NOMO-1 treated with dmso at 0.1 percent for 144 hours (cell line): ENCODE measurements around the gene PRR19.

Source experiments
- DNase-seq: peaks from one replicate; lab custom pipeline; 2025; ENCODE audit not compliant: unreplicated experiment; lab: John Stamatoyannopoulos, UW

Gene PRR19

DNA sequence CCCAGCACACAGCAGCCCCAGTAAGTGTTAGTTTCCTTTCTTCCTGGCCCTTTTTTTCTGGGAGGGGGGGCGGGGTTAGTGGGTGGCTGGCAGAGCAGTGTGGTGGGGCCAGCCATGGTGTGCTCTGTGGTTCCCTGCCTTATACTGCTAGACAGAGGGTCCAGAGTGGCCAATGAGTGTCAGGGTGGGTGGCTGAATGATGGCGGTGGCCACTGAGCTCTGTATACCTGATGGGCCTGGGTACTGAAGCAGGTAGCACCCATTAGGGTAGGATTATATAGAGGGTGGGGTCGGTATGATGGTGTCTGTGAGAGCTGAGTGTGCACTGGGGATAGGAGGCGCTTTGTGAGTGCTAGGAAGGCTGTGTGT, 19.1 kb upstream of the PRR19 start:
- DNase-seq, result no peak

DNA sequence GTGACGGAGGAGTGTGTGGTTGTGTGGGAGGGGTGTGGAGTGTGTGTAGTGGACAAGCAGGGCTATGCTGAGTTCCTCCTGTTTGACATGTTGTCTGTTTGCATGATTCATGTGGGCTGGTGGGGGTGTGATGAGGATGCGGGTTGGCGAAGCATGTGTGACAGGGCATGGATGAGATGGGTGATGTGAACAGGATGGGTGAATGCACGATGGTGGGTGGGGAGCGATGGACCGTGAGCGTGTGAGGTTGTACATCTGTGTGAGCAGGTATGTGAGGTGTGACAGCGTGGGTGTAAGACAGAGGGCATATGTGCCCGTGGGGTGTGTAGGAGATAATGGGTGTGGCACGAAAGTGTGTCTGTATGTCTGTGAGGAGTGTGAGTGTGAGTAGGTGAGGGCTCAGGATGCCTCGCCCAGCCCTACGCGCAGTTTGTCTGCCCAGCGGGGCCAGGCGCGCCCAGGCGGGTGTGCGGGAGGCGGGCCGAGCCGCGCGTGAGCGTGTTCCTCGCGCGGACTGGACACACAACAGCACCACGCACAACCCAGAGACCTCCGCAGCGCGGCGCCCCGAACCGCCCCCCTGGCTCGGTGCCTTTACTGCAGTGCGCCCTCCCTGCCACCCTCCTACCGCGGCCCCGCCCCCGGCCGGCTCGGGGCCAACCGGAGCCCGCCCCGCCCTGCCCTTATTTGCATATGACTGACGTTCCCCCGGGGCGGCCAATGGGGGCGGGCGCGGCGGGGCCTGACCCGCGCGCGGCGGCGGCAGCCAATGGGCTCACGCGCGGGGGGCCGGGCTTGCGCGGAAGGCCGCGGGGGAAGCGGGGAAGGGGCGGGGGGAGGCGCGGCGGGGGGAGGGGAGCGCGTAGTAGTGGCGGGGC, 18.5 kb upstream of the PRR19 start:
- peak; percentile 87 for DNase-seq

GRCh38 chr19:42284066-42284501, 17.8 kb upstream of the PRR19 start:
- DNase-seq, result peak; percentile 69

DNA sequence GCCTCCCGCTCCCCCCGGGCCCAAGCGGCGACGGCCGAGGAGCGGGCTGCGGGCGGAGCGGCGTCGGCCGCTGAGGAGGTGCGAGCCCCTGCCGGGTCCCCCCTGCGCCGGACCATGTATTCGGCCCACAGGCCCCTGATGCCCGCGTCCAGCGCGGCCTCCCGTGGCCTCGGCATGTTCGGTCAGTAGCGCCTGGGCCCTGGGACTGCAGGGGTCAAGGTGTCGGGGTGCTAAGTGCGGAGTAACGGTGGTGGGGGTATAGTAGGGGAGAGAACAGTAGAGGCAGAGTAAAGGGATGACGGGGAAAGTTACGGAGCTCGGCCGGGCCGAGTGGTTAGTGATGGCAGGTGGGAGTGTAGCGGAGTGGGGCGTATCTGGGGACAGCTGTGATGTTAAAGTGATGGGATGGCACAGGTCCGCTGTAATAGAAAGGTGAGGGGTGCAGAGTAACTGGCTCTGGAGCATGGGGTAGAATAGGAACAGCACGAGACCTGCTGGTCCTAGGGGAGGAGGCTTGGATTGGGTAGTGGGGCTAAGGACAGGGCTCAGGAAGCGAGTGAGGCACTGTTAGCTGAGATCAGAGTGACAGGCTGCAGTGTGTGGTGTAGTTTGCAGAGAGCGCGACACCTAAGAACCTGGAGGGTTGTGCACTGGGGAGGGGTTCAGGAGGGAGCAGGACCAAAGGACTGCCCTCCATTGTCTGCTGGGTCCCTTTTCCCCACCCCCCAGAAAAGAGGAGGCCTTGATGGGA, 17.2 kb upstream of the PRR19 start:
- no peak for DNase-seq

- no peak for DNase-seq
Measured at GRCh38 chr19:42285541-42285941, 16.4 kb upstream of the PRR19 start.

GRCh38 chr19:42285988-42286348, 16.0 kb upstream of the PRR19 start:
- no peak for DNase-seq

DNA sequence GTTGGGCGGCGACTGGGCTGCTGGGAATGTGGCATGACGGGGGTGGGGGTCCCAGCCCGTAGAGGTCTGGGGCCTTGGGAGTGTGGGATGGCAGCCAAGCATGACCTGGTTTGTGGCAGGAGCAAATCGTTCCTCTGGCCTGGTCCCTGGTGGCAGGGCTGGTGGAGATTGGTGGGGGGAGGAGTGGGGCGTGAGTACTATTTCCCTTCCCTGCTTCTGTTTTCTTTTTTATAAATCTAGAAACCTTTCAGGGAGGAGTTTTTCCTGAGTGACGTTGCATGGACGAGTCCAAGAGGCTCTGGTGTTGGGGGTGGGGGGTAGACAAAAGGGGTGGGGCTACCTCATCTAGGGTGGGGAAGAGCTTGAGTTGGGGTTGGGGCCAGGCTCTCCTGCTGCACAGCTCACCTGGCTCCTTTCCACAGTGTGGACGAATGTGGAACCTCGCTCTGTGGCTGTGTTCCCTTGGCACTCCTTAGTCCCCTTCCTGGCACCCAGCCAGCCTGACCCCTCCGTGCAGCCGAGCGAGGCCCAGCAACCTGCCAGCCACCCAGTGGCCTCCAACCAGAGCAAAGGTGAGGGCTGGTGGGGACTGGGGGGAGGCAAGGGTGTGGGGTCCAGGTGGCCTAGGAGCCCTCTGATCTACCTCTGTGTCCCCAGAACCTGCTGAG, 15.4 kb upstream of the PRR19 start:
- DNase-seq, result no peak

GRCh38 chr19:42287017-42287826, 14.7 kb upstream of the PRR19 start:
- DNase-seq, result no peak

DNA sequence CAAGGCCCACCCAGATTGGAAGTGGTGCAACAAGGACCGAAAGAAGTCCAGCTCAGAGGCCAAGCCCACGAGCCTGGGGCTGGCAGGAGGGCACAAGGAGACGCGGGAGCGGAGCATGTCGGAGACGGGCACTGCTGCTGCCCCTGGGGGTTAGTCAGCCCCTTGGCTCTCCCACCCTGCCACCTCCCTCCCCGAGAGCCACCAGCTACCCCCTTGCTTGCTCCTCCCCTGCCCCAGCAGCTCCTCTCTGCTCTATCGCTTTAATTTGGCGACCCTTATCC, 14.2 kb upstream of the PRR19 start:
- no peak for DNase-seq

- no peak for DNase-seq
Measured at GRCh38 chr19:42288387-42288786, 13.5 kb upstream of the PRR19 start.

- DNase-seq, result no peak
Measured at GRCh38 chr19:42288881-42289555, 12.9 kb upstream of the PRR19 start.

DNA sequence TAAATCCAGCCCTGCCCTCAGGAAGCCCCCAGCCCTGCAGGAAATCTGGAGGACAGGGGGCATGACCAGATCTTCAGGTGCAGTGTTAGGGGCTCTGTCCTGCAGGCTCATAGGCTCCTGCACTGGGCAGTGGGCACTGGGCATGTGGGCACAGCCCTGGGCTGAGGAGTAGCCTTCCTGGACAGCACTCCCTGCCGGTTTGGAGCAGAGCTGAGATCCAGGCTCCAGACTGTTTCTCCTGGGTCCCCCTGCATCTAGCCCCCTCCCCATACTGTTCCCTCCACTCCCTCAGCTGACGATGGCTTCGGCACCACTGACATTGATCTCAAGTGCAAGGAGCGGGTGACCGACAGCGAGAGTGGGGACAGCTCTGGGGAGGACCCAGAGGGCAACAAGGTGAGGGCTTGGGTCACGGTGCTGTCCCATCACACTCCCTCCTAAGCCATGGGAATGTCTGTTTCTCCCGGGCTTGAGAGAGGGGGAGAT, 12.3 kb upstream of the PRR19 start:
- no peak for DNase-seq

- no peak for DNase-seq
Measured at GRCh38 chr19:42290136-42290522, 11.8 kb upstream of the PRR19 start.

DNA sequence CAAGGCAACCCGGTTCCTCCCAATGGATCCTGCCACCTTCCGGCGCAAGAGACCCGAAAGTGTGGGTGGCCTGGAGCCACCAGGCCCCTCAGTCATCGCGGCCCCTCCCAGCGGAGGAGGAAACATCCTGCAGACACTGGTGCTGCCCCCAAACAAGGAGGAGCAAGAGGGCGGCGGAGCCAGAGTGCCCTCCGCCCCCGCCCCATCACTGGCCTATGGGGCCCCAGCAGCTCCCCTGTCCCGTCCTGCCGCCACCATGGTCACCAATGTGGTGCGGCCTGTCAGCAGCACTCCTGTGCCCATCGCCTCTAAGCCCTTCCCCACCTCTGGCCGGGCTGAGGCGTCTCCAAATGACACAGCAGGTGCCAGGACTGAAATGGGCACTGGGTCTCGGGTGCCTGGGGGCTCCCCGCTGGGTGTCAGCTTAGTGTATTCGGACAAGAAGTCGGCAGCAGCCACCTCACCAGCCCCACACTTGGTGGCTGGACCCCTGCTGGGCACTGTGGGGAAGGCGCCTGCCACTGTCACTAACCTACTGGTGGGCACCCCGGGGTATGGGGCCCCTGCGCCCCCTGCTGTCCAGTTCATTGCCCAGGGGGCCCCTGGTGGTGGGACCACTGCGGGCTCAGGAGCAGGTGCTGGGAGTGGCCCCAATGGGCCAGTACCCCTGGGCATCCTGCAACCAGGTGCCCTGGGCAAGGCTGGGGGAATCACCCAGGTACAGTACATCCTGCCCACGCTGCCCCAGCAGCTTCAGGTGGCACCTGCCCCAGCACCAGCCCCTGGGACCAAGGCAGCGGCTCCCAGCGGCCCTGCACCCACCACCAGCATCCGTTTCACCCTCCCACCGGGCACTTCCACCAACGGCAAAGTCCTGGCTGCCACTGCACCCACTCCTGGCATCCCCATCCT, 11.2 kb upstream of the PRR19 start:
- no peak for DNase-seq

DNA sequence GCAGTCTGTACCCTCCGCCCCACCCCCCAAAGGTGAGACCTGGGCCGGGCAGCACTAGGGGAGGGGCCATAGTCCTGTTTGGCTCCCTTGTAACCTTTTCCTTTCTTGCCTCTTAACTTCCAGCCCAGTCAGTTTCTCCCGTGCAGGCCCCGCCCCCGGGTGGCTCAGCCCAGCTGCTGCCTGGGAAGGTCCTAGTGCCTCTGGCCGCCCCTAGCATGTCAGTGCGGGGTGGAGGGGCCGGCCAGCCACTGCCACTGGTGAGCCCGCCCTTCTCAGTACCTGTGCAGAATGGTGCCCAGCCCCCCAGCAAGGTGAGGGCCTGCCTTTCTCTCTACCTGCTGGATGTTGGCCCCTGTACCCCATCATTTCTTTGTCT, 10.5 kb upstream of the PRR19 start:
- DNase-seq, result no peak

DNA sequence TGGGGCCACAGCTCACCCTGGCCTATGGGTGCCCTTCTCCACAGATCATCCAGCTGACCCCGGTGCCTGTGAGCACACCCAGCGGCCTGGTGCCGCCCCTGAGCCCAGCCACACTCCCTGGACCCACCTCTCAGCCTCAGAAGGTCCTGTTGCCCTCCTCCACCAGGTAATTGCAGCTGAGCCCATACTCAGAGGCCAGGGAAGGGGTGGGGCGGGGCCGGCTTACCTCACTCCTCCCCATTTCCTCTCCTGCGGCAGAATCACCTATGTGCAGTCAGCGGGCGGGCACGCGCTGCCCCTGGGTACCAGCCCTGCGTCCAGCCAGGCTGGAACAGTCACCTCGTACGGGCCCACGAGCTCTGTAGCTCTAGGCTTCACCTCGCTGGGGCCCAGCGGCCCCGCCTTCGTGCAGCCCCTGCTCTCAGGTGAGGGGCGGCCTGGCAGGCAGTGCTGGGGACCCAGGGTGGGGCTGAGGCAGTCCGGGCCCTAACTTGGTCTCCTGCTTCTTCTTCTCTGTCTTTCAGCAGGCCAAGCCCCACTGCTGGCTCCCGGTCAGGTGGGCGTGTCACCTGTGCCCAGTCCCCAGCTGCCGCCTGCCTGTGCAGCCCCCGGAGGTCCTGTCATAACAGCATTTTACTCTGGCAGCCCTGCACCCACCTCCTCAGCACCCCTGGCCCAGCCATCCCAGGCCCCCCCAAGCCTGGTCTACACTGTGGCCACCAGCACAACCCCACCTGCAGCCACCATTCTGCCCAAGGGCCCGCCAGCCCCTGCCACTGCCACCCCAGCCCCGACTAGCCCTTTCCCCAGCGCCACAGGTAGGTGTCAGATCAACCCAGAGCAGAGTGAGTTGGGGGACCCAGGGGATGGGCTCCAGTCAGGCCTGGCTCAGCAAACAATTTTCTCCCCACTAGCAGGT, 9.6 kb upstream of the PRR19 start:
- DNase-seq, result no peak

- DNase-seq, result no peak
Measured at GRCh38 chr19:42292963-42293362, 9.0 kb upstream of the PRR19 start.

GRCh38 chr19:42293540-42293939, 8.4 kb upstream of the PRR19 start:
- DNase-seq, result no peak

DNA sequence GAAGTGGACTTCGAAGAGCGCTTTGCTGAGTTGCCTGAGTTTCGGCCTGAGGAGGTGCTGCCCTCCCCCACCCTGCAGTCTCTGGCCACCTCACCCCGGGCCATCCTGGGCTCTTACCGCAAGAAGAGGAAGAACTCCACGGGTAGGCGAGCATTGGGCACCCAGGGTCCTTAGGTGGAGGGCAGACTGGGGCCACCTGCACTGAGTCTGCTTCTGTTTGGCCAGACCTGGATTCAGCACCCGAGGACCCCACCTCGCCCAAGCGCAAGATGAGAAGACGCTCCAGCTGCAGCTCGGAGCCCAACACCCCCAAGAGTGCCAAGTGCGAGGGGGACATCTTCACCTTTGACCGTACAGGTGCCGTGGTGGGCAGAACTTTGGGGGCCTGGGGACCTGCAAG, 8.0 kb upstream of the PRR19 start:
- no peak for DNase-seq
